ENCODE results near the gene DOK6. TPM values are rescaled to one million over a fixed set of nuclear protein-coding genes. Genes with fewer than 3 reads are reported as not detected.

DOK6 gene
- total and polyA plus RNA-seq, 2 donors (not counting 1 experiment from before 2014, with no cell fraction given), result not detected

GRCh38 chr18:69813559-69813958 lies 412.9 kb downstream of the DOK6 start:
- no peaks in the 10 kb centered on the region for H3K4me1 Mint-ChIP-seq
- H3K4me1 ChIP-seq (ENCODE audit: control insufficient read depth in 2 of 2, insufficient read depth in 2 of 2, low read length in 2 of 2), result no peaks in the 10 kb centered on the region
- TF ChIP-seq EZH2 (IDR thresholded peaks at IDR 0.05; ENCODE audit: borderline replicate concordance, insufficient read depth, low read depth, low read length, poor library complexity, severe bottlenecking), result no peak
- TF ChIP-seq CTCF (IDR thresholded peaks at IDR 0.05), result no peak
- no peak overlapping the region for H3K9ac ChIP-seq (ENCODE audit: low read length)
- WGBS (ENCODE audit: insufficient coverage), result no CpG with 5 or more reads among the region's 1 CpG
- DNase-seq (no peak), ATAC-seq (ENCODE audit: low read depth) (no peak)
- H3K36me3 ChIP-seq (replicated peaks in 1 of 2; ENCODE audit: control extremely low read depth in 1 of 2, control insufficient read depth in 1 of 2, extremely low read depth in 1 of 2, insufficient read depth in 2 of 2, low read length in 1 of 2), result no peaks in the 10 kb centered on the region
- peaks cover 3% of the 10 kb centered on the region for H3K27me3 Mint-ChIP-seq
- H3K79me2 ChIP-seq (ENCODE audit: control insufficient read depth, insufficient read depth, low read length), result no peaks in the 10 kb centered on the region
- CTCF ChIA-PET, result no interaction called here
- H3K9me3 ChIP-seq (ENCODE audit: control extremely low read depth in 1 of 3, control insufficient read depth in 2 of 3, insufficient read depth in 1 of 3, low read length in 2 of 3), result no peaks in the 10 kb centered on the region
- H3K27ac Mint-ChIP-seq, result no peak overlapping the region
- H3K9me3 Mint-ChIP-seq (ENCODE audit: insufficient read depth), result no peaks in the 10 kb centered on the region
- H3K27ac ChIP-seq (ENCODE audit: low read length in 2 of 2), result no peak overlapping the region
- no peak overlapping the region for H3K4me3 ChIP-seq (ENCODE audit: control extremely low read depth in 1 of 5, extremely low read depth in 1 of 5, insufficient read depth in 1 of 5, low read depth in 2 of 5, low read length in 4 of 5)
- POLR2A ChIA-PET, result no interaction called here
- no peaks in the 10 kb centered on the region for H4K20me1 ChIP-seq (ENCODE audit: control insufficient read depth, insufficient read depth, low read length, poor library complexity, severe bottlenecking)
- no peaks in the 10 kb centered on the region for H3K27me3 ChIP-seq (replicated peaks in 1 of 4; ENCODE audit: control extremely low read depth in 1 of 4, control insufficient read depth in 3 of 4, insufficient read depth in 4 of 4, low read length in 3 of 4)
- no peak overlapping the region for H3K4me2 ChIP-seq (replicated peaks; ENCODE audit: low read depth, low read length, poor library complexity, severe bottlenecking)
- no peak overlapping the region for H2AFZ ChIP-seq (ENCODE audit: insufficient read depth, low read depth, low read length, poor library complexity, severe bottlenecking)
- intact Hi-C loops (cut with micrococcal nuclease), result no loop called here
- H3K4me3 Mint-ChIP-seq, result no peak overlapping the region

GRCh38 chr18:69814861-69815385 lies 414.2 kb downstream of the DOK6 start:
- Mint-ChIP-seq H3K4me3 (no peak overlapping the region), H3K9me3 (ENCODE audit: insufficient read depth) (no peaks in the 10 kb centered on the region), H3K27me3 (no peaks in the 10 kb centered on the region), H3K4me1 (no peaks in the 10 kb centered on the region), H3K27ac (no peak overlapping the region)
- Histone ChIP-seq H3K27me3 (replicated peaks in 1 of 4; ENCODE audit: control extremely low read depth in 1 of 4, control insufficient read depth in 3 of 4, insufficient read depth in 4 of 4, low read length in 3 of 4) (no peaks in the 10 kb centered on the region), H3K27ac (ENCODE audit: low read length in 2 of 2) (no peak overlapping the region), H3K4me2 (replicated peaks; ENCODE audit: low read depth, low read length, poor library complexity, severe bottlenecking) (no peak overlapping the region), H3K9ac (ENCODE audit: low read length) (no peak overlapping the region), H3K36me3 (replicated peaks in 1 of 2; ENCODE audit: control extremely low read depth in 1 of 2, control insufficient read depth in 1 of 2, extremely low read depth in 1 of 2, insufficient read depth in 2 of 2, low read length in 1 of 2) (no peaks in the 10 kb centered on the region), H3K79me2 (ENCODE audit: control insufficient read depth, insufficient read depth, low read length) (no peaks in the 10 kb centered on the region), H4K20me1 (ENCODE audit: control insufficient read depth, insufficient read depth, low read length, poor library complexity, severe bottlenecking) (no peaks in the 10 kb centered on the region), H3K4me3 (ENCODE audit: control extremely low read depth in 1 of 5, extremely low read depth in 1 of 5, insufficient read depth in 1 of 5, low read depth in 2 of 5, low read length in 4 of 5) (no peak overlapping the region), H3K9me3 (ENCODE audit: control extremely low read depth in 1 of 3, control insufficient read depth in 2 of 3, insufficient read depth in 1 of 3, low read length in 2 of 3) (peaks cover 0 to 4% (median 0%) of the 10 kb centered on the region in 3 donors), H3K4me1 (ENCODE audit: control insufficient read depth in 2 of 2, insufficient read depth in 2 of 2, low read length in 2 of 2) (no peaks in the 10 kb centered on the region), H2AFZ (ENCODE audit: insufficient read depth, low read depth, low read length, poor library complexity, severe bottlenecking) (no peak overlapping the region)
- ATAC-seq (ENCODE audit: low read depth) (no peak), DNase-seq (no peak)
- TF ChIP-seq CTCF (IDR thresholded peaks at IDR 0.05), result no peak
- no peak for TF ChIP-seq EZH2 (IDR thresholded peaks at IDR 0.05; ENCODE audit: borderline replicate concordance, insufficient read depth, low read depth, low read length, poor library complexity, severe bottlenecking)
- ChIA-PET POLR2A (no interaction called here), CTCF (no interaction called here)
- intact Hi-C loops (cut with micrococcal nuclease), result no loop called here
- WGBS (ENCODE audit: insufficient coverage), result 60% methylated on average over 1 of the region's 4 CpGs

Data from B cell (primary cell).